ENCODE data around the gene IRAG1.

Gene IRAG1

GRCh38 chr11:10645212-10645795 is 48.3 kb downstream of the IRAG1 start:
- no peak for DNase-seq
